Activated gamma-delta T cell treated with Interleukin-2 at 50 U/mL for 16 hours (primary cell): ENCODE data around the gene URB1.
A peak's percentile ranks its signal among the peaks of the same experiment; 100 is the strongest.
"Not testable (repeated sequence)": the region's sequence is repeated elsewhere in the genome, so short reads cannot be mapped to it uniquely, and the experiment has no call there.

Experiments used
- DNase-seq: peaks from one replicate; pipeline ENCODE4 v3.0.0-alpha.2; 2020

The URB1 gene

DNA sequence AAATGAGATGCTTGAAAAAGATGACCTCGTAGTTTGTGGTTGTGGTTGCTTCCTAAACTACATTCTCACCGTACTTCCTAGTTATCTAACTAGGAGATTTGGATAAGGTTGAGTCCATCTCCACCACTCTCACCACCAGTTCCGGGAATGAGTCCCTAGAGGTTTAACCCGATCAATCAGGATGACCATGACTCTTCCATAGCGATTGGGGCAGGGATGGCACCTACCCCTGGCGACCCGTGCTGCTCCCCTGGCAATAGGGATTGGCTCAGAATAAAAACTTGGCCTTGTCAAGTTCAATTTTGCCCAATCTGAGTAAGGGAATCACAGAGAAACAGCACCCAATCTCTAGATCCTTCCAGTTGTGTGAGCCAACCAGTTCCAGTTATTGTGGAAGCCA lies 111.3 kb downstream of the URB1 start:
- DNase-seq, result no peak

- DNase-seq, result no peak
Measured at GRCh38 chr21:32279377-32279680, 113.5 kb downstream of the URB1 start.

GRCh38 chr21:32278518-32279376 lies 114.1 kb downstream of the URB1 start, which contains the start of gene MIS18A:
Gene MIS18A (minus strand): TSS chr21:32279049. CDS start chr21:32279014, 35 bp downstream.
- DNase-seq, result peak; percentile 96

GRCh38 chr21:32278103-32278502 lies 114.7 kb downstream of the URB1 start:
- no peak for DNase-seq

DNA sequence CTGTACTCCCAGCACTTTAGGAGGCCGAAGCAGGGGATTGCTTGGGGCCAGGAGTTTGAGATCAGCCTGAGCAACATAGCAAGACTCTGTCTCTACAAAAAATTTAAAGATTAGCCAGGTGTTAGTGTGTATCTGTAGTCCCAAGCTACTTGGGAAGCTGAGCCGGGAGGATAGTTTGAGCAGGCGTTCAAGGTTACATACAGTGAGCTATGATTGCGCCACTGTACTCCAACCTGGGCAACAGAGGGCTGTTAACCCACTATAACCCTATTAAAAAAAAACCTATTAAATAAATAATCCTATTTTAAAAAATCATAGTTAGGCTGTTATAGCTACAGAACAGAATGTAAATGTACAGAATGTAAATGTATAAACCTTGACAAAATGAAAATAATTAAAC lies 116.1 kb downstream of the URB1 start:
- no peak for DNase-seq

DNA sequence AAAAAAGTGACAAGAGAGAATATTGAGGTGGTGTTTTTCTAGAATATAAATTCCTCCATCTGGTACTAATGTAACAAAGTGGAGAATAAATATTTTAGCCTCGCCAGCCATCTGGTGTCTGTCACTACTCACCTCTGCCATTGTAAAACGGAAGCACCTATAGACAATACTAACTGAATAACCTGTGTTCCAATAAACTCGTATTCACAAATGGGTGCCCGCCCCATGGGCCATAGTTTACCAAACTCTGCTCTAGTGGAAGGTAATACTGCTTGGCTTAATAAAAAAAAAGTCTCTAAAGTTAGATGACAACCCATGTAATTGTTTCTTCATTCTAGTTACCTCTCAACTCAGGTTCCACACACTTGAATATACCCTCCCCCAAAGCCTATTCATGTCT lies 122.1 kb downstream of the URB1 start:
- DNase-seq, result no peak

DNA sequence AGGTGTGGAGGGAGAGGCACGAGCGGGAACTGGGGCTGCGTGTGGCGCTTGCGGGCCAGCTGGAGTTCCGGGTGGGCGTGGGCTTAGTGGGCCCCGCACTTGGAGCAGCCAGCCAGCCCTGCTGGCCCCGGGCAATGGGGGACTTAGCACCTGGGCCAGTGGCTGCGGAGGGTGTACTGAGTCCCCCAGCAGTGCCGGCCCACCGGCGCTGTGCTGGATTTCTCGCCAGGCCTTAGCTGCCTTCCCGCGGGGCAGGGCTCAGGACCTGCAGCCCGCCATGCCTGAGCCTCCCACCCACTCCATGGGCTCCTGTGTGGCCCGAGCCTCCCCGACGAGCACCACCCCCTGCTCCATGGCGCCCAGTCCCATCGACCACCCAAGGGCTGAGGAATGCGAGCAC lies 127.5 kb downstream of the URB1 start:
- DNase-seq, result not testable (repeated sequence)

- DNase-seq, result no peak
Measured at GRCh38 chr21:32261929-32262328, 130.9 kb downstream of the URB1 start.
